ENCODE measurements around the gene SFTPB. TPM values are rescaled to one million over a fixed set of nuclear protein-coding genes. Genes with fewer than 3 reads are reported as not detected.
A peak's percentile ranks its signal among the peaks of the same experiment; 100 is the strongest.

The SFTPB gene
- total and polyA plus RNA-seq, 8 donors, result 0.14 to 4,040 (median 1.8) TPM; not detected in 1

- H3K4me3 ChIP-seq, result no peak overlapping the region
- 62 to 84% (median 75%) methylated on average over 5 of the region's 5 CpGs for WGBS, 5 donors
- peaks cover 19 to 85% (median 33%) of the 10 kb centered on the region in 4 donors for H3K4me1 ChIP-seq
- no peak for TF ChIP-seq POLR2AphosphoS5 (IDR thresholded peaks at IDR 0.05)
- no peak for TF ChIP-seq CTCF (IDR thresholded peaks at IDR 0.05)
- TF ChIP-seq POLR2A (IDR thresholded peaks at IDR 0.05), result no peak
- TF ChIP-seq EP300 (IDR thresholded peaks at IDR 0.05), result no peak
- no peaks in the 10 kb centered on the region for H3K27me3 ChIP-seq
- H3K9me3 ChIP-seq, result no peaks in the 10 kb centered on the region
- intact Hi-C loops (cut with DNase I; ENCODE audit: low total_unique reads), result no loop called here
- H3K27ac ChIP-seq, result peak overlapping the region; percentile 20 to 86 (median 72)
- no peaks in the 10 kb centered on the region for H3K36me3 ChIP-seq
- DNase-seq, result no peak
Observed at GRCh38 chr2:85713836-85714235, 45.8 kb upstream of the SFTPB start.

GRCh38 chr2:85712849-85713612 lies 45.0 kb upstream of the SFTPB start:
- WGBS, 5 donors, result 49 to 66% (median 54%) methylated on average over 9 of the region's 9 CpGs
- Histone ChIP-seq H3K4me1 (peaks cover 19 to 85% (median 33%) of the 10 kb centered on the region in 4 donors), H3K36me3 (no peaks in the 10 kb centered on the region), H3K4me3 (no peak overlapping the region), H3K27ac (peak overlapping the region; percentile 67 to 86 (median 78)), H3K27me3 (no peaks in the 10 kb centered on the region), H3K9me3 (no peaks in the 10 kb centered on the region)
- no peak for TF ChIP-seq POLR2A (IDR thresholded peaks at IDR 0.05)
- TF ChIP-seq EP300 (IDR thresholded peaks at IDR 0.05), result no peak
- TF ChIP-seq POLR2AphosphoS5 (IDR thresholded peaks at IDR 0.05), result peak; percentile 31 to 79 (median 72)
- peak; percentile 86 to 88 for DNase-seq
- intact Hi-C loops (cut with DNase I; ENCODE audit: low total_unique reads), result no loop called here

GRCh38 chr2:85712336-85712735 lies 44.3 kb upstream of the SFTPB start:
- WGBS, 5 donors, result 55 to 81% (median 73%) methylated on average over 11 to 15 of the region's 15 CpGs
- Histone ChIP-seq H3K27ac (peak overlapping the region; percentile 54 to 86 (median 72)), H3K27me3 (no peaks in the 10 kb centered on the region), H3K4me3 (no peak overlapping the region), H3K36me3 (no peaks in the 10 kb centered on the region), H3K9me3 (no peaks in the 10 kb centered on the region), H3K4me1 (peaks cover 25 to 85% (median 39%) of the 10 kb centered on the region in 4 donors)
- no peak for TF ChIP-seq POLR2AphosphoS5 (IDR thresholded peaks at IDR 0.05)
- TF ChIP-seq EP300 (IDR thresholded peaks at IDR 0.05), result no peak
- no peak for TF ChIP-seq CTCF (IDR thresholded peaks at IDR 0.05)
- TF ChIP-seq POLR2A (IDR thresholded peaks at IDR 0.05), result no peak
- intact Hi-C loops (cut with DNase I; ENCODE audit: low total_unique reads), result no loop called here
- DNase-seq, result no peak

- Histone ChIP-seq H3K36me3 (no peaks in the 10 kb centered on the region), H3K4me3 (no peak overlapping the region), H3K9me3 (no peaks in the 10 kb centered on the region), H3K27ac (peak overlapping the region; percentile 11 to 86 (median 72)), H3K27me3 (no peaks in the 10 kb centered on the region), H3K4me1 (peaks cover 32 to 87% (median 46%) of the 10 kb centered on the region in 4 donors)
- TF ChIP-seq CTCF (IDR thresholded peaks at IDR 0.05) (no peak), POLR2AphosphoS5 (IDR thresholded peaks at IDR 0.05) (no peak), POLR2A (IDR thresholded peaks at IDR 0.05) (no peak)
- WGBS, 5 donors, result 82 to 94% (median 91%) methylated on average over 7 to 8 of the region's 8 CpGs
- intact Hi-C loops (cut with DNase I; ENCODE audit: low total_unique reads), result no loop called here
- no peak for DNase-seq
Observed at GRCh38 chr2:85711578-85712060, 43.6 kb upstream of the SFTPB start.
